Measurements from ENCODE around the gene UCP2. TPM values are rescaled to one million over a fixed set of nuclear protein-coding genes. Genes with fewer than 3 reads are reported as not detected.

UCP2 gene
- total RNA-seq: 0.70 and 3.8 TPM in 2 replicates

GRCh38 chr11:73982595-73982989, at the start of gene UCP2:
Gene UCP2 (minus strand): TSS chr11:73982843. CDS start chr11:73978378, 4,465 bp downstream.

GRCh38 chr11:74008373-74009229, 26.0 kb upstream of the UCP2 start, which contains the start of gene UCP3:
Gene UCP3 (minus strand): TSS chr11:74009085. CDS start chr11:74007042, 2,043 bp downstream.

GRCh38 chr11:73950869-73951710, 31.6 kb downstream of the UCP2 start, which contains the start of gene DNAJB13:
Gene DNAJB13 (plus strand): TSS chr11:73951026. CDS start chr11:73951070, 44 bp downstream.

Other genes with a start within 250 kb of the UCP2 start
- 94.2 and 119 TPM in 2 replicates for gene RAB6A, start 221.8 kb downstream of the UCP2 start, total RNA-seq
- gene MRPL48, start 195.0 kb downstream of the UCP2 start, total RNA-seq: 16.9 and 37.0 TPM in 2 replicates
- gene COA4, start 106.0 kb downstream of the UCP2 start, total RNA-seq: 58.9 and 61.9 TPM in 2 replicates
- gene PAAF1, start 105.8 kb downstream of the UCP2 start, total RNA-seq: 7.9 and 9.3 TPM in 2 replicates
- under 0.01 TPM in 1 of 2 replicates, not detected in the other for gene DNAJB13, start 31.8 kb downstream of the UCP2 start, total RNA-seq
- under 0.01 and 0.47 TPM in 2 replicates for gene UCP3, start 26.2 kb upstream of the UCP2 start, total RNA-seq
- 11.4 and 16.3 TPM in 2 replicates for gene C2CD3, start 188.2 kb upstream of the UCP2 start, total RNA-seq
- gene PPME1, start 188.4 kb upstream of the UCP2 start, total RNA-seq: 22.5 and 39.2 TPM in 2 replicates